ENCODE measurements around the gene SMIM32. TPM values are rescaled to one million over a fixed set of nuclear protein-coding genes. Genes with fewer than 3 reads are reported as not detected.

The SMIM32 gene
- total RNA-seq, 1 experiment from 2014 or later: 0.42 TPM

DNA sequence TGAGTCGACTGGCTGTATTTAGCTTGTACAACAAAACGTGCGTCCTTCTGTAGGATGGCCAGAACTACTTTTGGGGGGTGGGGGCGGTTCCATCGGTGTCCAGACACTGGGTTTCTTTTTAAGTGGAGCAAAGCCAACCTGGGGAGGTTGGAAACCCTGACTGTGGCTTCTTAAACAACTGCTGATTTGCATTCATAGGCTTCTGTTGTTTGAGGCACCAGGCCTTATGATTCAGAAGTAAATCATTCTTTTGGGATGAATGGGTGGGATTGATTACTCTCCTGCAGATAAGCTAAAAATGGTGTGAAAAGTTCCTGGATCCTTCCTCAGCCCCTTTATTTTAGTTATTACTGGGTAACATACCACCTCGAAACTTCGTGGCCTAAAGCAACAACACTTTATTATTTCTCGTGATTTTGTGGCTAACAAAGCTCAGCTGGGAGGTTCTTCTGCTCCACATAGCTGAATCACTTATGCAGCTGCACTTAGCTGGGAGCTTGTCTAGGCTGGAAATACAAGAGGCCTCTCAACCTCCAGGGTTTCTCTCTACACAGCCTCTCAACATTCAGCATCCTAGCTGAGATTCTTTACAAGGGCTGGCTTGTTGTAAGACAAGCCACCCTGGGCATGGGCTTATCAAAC, 12.2 kb upstream of the SMIM32 start:
- Mint-ChIP-seq H3K27ac (ENCODE audit: unreplicated experiment) (peak overlapping the region; percentile 60), H3K27me3 (ENCODE audit: unreplicated experiment) (no peaks in the 10 kb centered on the region), H3K4me3 (ENCODE audit: low read depth, unreplicated experiment) (peak overlapping the region; percentile 17), H3K36me3 (ENCODE audit: insufficient read depth, unreplicated experiment) (no peaks in the 10 kb centered on the region), H3K9me3 (ENCODE audit: low read depth, unreplicated experiment) (peaks cover 3% of the 10 kb centered on the region), H3K4me1 (ENCODE audit: low read depth, unreplicated experiment) (peaks cover 29% of the 10 kb centered on the region)
- intact Hi-C loops (cut with micrococcal nuclease; ENCODE audit: unreplicated experiment): no loop called here
- peak; percentile 33 for DNase-seq
- no TSS peak for BruUV-seq (replicated peaks)
- TF ChIP-seq, protein P1, sequence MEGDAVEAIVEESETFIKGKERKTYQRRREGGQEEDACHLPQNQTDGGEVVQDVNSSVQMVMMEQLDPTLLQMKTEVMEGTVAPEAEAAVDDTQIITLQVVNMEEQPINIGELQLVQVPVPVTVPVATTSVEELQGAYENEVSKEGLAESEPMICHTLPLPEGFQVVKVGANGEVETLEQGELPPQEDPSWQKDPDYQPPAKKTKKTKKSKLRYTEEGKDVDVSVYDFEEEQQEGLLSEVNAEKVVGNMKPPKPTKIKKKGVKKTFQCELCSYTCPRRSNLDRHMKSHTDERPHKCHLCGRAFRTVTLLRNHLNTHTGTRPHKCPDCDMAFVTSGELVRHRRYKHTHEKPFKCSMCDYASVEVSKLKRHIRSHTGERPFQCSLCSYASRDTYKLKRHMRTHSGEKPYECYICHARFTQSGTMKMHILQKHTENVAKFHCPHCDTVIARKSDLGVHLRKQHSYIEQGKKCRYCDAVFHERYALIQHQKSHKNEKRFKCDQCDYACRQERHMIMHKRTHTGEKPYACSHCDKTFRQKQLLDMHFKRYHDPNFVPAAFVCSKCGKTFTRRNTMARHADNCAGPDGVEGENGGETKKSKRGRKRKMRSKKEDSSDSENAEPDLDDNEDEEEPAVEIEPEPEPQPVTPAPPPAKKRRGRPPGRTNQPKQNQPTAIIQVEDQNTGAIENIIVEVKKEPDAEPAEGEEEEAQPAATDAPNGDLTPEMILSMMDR (IDR thresholded peaks at IDR 0.05; ENCODE audit: unreplicated experiment): no peak
- CTCF ChIA-PET: interaction anchor here (0.6 to 1.9 kb wide), 7 partner anchors 8 to 803 kb away, joined by 3 to 11 read pairs (median 3); partner anchors contain the start of gene SMIM32

DNA sequence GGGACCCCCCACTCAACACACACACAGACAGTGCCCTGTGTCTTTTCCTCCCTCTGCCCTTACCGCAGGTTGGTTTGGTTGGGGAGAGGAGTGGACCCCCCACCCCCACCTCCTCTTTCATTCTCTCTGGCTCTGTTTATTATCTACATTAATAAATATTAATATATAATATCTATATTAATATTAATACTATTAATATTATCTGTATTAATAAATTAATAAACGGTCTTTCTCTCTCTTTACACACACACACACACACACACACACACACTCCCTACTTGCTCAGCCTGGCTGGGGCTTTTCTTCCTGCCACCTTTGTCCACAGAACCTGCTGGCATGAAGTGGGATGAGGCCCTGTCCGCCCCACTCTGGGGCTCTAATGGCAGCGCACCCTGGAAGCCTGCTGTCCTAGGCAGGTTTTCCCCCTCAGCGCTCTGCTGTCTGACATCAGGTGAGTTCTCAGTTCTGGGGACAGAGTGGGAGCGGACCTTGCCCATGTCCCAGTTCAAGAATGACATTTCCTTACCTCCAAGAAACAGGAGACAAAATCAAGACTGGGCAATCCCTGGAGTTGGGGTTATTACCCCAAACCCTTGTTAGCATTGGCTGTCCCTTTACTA, 10.5 kb upstream of the SMIM32 start:
- intact Hi-C loops (cut with micrococcal nuclease; ENCODE audit: unreplicated experiment): no loop called here
- no TSS peak for BruUV-seq (replicated peaks)
- Mint-ChIP-seq H3K27ac (ENCODE audit: unreplicated experiment) (no peak overlapping the region), H3K27me3 (ENCODE audit: unreplicated experiment) (no peaks in the 10 kb centered on the region), H3K9me3 (ENCODE audit: low read depth, unreplicated experiment) (peaks cover 3% of the 10 kb centered on the region), H3K36me3 (ENCODE audit: insufficient read depth, unreplicated experiment) (no peaks in the 10 kb centered on the region), H3K4me1 (ENCODE audit: low read depth, unreplicated experiment) (peaks cover 29% of the 10 kb centered on the region), H3K4me3 (ENCODE audit: low read depth, unreplicated experiment) (no peak overlapping the region)
- TF ChIP-seq, protein P1 (IDR thresholded peaks at IDR 0.05; ENCODE audit: unreplicated experiment): no peak
- CTCF ChIA-PET: interaction anchor here (0.5 to 1.1 kb wide), 4 partner anchors 18 to 564 kb away, joined by 3 to 4 read pairs (median 4); no protein-coding TSS in a partner anchor
- DNase-seq: no peak

DNA sequence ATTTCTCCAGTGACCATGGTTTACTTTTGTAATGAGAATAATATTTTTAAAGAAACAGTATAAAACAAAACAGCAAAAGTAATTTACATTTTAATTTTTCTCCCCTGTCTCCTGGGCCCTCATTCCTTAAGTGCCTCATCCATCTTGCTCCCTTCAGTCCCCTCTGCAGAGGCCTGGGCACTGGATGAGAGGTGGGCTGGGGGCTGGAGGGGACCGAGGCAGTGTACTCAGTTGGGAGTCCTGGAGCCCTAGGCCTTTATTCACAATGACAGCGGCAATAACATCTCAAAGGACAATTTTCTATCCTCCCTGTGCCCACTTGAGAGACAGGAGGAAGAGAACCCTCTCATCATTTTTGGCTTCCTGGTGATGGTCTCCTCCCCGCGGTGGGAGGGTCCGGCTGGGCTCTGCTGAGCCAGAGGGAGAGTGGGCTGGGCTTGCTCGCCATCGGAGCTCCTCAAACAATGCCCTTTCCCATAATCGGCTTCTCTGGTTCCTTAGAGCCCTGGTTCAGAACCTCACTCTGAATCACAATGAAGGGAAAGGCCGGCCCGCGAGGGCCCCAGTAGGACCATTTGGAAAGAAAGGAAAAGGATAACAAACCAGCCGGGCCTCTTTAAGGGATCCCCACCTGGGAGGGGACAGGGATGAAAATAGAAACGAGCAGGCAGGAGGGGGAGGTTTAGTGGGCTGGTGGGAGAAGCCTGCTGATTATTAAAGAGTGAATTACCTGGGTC, 9.7 kb upstream of the SMIM32 start:
- no peak overlapping the region for H3K4me3 Mint-ChIP-seq (ENCODE audit: low read depth, unreplicated experiment)
- H3K27me3 Mint-ChIP-seq (ENCODE audit: unreplicated experiment): no peaks in the 10 kb centered on the region
- CTCF ChIA-PET: interaction anchor here (0.6 to 1.1 kb wide), 2 partner anchors 17 to 121 kb away, joined by 3 to 4 read pairs; no protein-coding TSS in a partner anchor

DNA sequence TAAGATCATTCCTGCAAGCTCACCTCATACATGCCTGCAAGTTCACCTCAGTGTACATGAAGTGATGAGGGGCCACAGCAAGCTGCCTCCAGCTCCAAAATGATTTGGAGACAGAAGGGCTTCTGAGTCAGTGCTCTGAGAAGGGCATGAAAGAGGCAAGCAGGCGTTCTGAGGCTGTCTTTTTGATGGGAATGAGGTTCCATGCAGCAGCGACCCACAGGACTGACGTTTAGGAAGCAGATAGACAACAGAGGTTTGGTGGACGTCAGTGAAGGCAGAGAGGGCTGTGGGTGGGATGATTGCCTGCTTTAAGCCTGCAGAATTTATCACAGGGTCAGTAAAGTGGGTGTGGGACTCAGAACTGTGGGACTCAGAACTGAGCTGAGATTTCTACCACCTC, 8.9 kb upstream of the SMIM32 start:
- Mint-ChIP-seq H3K27me3 (ENCODE audit: unreplicated experiment) (no peaks in the 10 kb centered on the region), H3K27ac (ENCODE audit: unreplicated experiment) (no peak overlapping the region), H3K4me3 (ENCODE audit: low read depth, unreplicated experiment) (no peak overlapping the region), H3K9me3 (ENCODE audit: low read depth, unreplicated experiment) (peaks cover 3% of the 10 kb centered on the region), H3K4me1 (ENCODE audit: low read depth, unreplicated experiment) (peaks cover 43% of the 10 kb centered on the region), H3K36me3 (ENCODE audit: insufficient read depth, unreplicated experiment) (no peaks in the 10 kb centered on the region)
- CTCF ChIA-PET: no interaction called here
- no TSS peak for BruUV-seq (replicated peaks)
- TF ChIP-seq, protein P1 (IDR thresholded peaks at IDR 0.05; ENCODE audit: unreplicated experiment): no peak
- no peak for DNase-seq
- intact Hi-C loops (cut with micrococcal nuclease; ENCODE audit: unreplicated experiment): no loop called here

More for the DNA sequence above, 9.7 kb upstream of the SMIM32 start:
- no peak overlapping the region for H3K27ac Mint-ChIP-seq (ENCODE audit: unreplicated experiment)
- intact Hi-C loops (cut with micrococcal nuclease; ENCODE audit: unreplicated experiment): no loop called here
- no peak for DNase-seq
- no peaks in the 10 kb centered on the region for H3K36me3 Mint-ChIP-seq (ENCODE audit: insufficient read depth, unreplicated experiment)
- TF ChIP-seq, protein P1 (IDR thresholded peaks at IDR 0.05; ENCODE audit: unreplicated experiment): no peak
- H3K9me3 Mint-ChIP-seq (ENCODE audit: low read depth, unreplicated experiment): peaks cover 3% of the 10 kb centered on the region
- peaks cover 35% of the 10 kb centered on the region for H3K4me1 Mint-ChIP-seq (ENCODE audit: low read depth, unreplicated experiment)
- BruUV-seq (replicated peaks): no TSS peak
